ENCODE measurements around the gene TBC1D22B. TPM values are rescaled to one million over a fixed set of nuclear protein-coding genes. Genes with fewer than 3 reads are reported as not detected.

Gene TBC1D22B
- total and polyA plus RNA-seq, 9 of the 15 experiments (the other 6 are each of a cell fraction or from before 2014, with no cell fraction given) = 4.8 to 24.2 (median 13.5) TPM

GRCh38 chr6:37222125-37222967 lies 35.2 kb upstream of the TBC1D22B start (continued):
- no peak for TF ChIP-seq NR4A1 (CRISPR knock-in tag; IDR thresholded peaks at IDR 0.05)
- no peak for TF ChIP-seq NR4A1 (tag; IDR thresholded peaks at IDR 0.05)
- TF ChIP-seq ZC3H11A (IDR thresholded peaks at IDR 0.05; ENCODE audit: low read depth, low read length) = no peak
- TF ChIP-seq ZNF655 (CRISPR knock-in tag; IDR thresholded peaks at IDR 0.05) = no peak
- no peak for TF ChIP-seq NR0B1 (IDR thresholded peaks at IDR 0.05; ENCODE audit: partially characterized antibody)
- TF ChIP-seq CBX2 (IDR thresholded peaks at IDR 0.05; ENCODE audit: insufficient read depth, low read length, poor library complexity, severe bottlenecking) = no peak
- TF ChIP-seq SP1 (CRISPR knock-in tag; IDR thresholded peaks at IDR 0.05) = peak; percentile 85
- peak; percentile 86 for TF ChIP-seq ZFP36 (IDR thresholded peaks at IDR 0.05; ENCODE audit: low read depth, low read length, partially characterized antibody)
- TF ChIP-seq NCOA1 (IDR thresholded peaks at IDR 0.05; ENCODE audit: low read depth) = no peak
- peak; percentile 85 for TF ChIP-seq NFIC (IDR thresholded peaks at IDR 0.05)
- TF ChIP-seq RBFOX2 (IDR thresholded peaks at IDR 0.05; ENCODE audit: low read depth, low read length) = peak; percentile 49
- TF ChIP-seq ZC3H8 (IDR thresholded peaks at IDR 0.05) = no peak
- TF ChIP-seq EP300 (IDR thresholded peaks at IDR 0.05; ENCODE audit: low read length) = no peak; the same call in 1 of the 2 replicates
- no peak for TF ChIP-seq IFI16 (CRISPR knock-in tag; IDR thresholded peaks at IDR 0.05)
- TF ChIP-seq DIDO1 (tag; IDR thresholded peaks at IDR 0.05; ENCODE audit: low read depth) = no peak
- TF ChIP-seq ZNF274 (IDR thresholded peaks at IDR 0.05; ENCODE audit: borderline replicate concordance, low read depth, low read length) = no peak
- TF ChIP-seq ZNF165 (CRISPR knock-in tag; IDR thresholded peaks at IDR 0.05; ENCODE audit: borderline replicate concordance) = no peak
